KMS-11 (cell line): ENCODE data around the gene FLVCR1.

ENCODE experiments used
- H2AFZ ChIP-seq: fragments of 200-600 bp; sonication (generic); 2 replicates; pipeline ENCODE4 v1.6.1; 2016; ENCODE audit warnings: antibody characterized with exemption, mixed run types, low read depth
- H3K27ac ChIP-seq: fragments of 200-600 bp; sonication (generic); 2 replicates; pipeline ENCODE4 v1.6.1; 2016; ENCODE audit warnings: mild to moderate bottlenecking, mixed run types
- H3K27me3 ChIP-seq: fragments of 200-600 bp; sonication (generic); 2 replicates; pipeline ENCODE4 v1.6.1; 2017; ENCODE audit warnings: mild to moderate bottlenecking, low read depth, mixed run types, moderate library complexity; ENCODE audit not compliant: insufficient read depth
- H3K36me3 ChIP-seq: fragments of 200-600 bp; sonication (generic); 2 replicates; pipeline ENCODE4 v1.6.1; 2017; ENCODE audit warnings: mild to moderate bottlenecking, mixed run types; ENCODE audit not compliant: insufficient read depth
- H3K4me1 ChIP-seq: fragments of 200-600 bp; sonication (generic); 2 replicates; pipeline ENCODE4 v1.6.1; 2016; ENCODE audit warnings: mild to moderate bottlenecking, low read depth, mixed run types; ENCODE audit not compliant: poor library complexity, severe bottlenecking
- H3K4me2 ChIP-seq: fragments of 200-600 bp; sonication (generic); 2 replicates; pipeline ENCODE4 v1.7.0; 2016; ENCODE audit warnings: mild to moderate bottlenecking, mixed run types
- H3K4me3 ChIP-seq: fragments of 200-600 bp; sonication (generic); IDR thresholded peaks from 2 replicates; pipeline ENCODE4 v1.6.1; 2017; ENCODE audit warnings: low read depth, low read length, mixed read lengths; ENCODE audit not compliant: insufficient read depth
- H3K79me2 ChIP-seq: fragments of 200-600 bp; sonication (generic); 2 replicates; pipeline ENCODE4 v1.6.1; 2016; ENCODE audit warnings: low read depth, mixed run types; ENCODE audit not compliant: insufficient read depth
- H3K9ac ChIP-seq: fragments of 200-600 bp; sonication (generic); 2 replicates; pipeline ENCODE4 v1.6.1; 2016; ENCODE audit warnings: mild to moderate bottlenecking, mixed run types
- H4K20me1 ChIP-seq: fragments of 200-600 bp; sonication (generic); 2 replicates; pipeline ENCODE4 v1.6.1; 2016; ENCODE audit warnings: mild to moderate bottlenecking, mixed run types; ENCODE audit not compliant: insufficient read depth
- TF ChIP-seq, protein P1 (sequence below): fragments of 200-600 bp; sonication (generic); conservative IDR thresholded peaks from 2 replicates; pipeline ENCODE4 v1.6.1; 2017; ENCODE audit warnings: low read depth, mild to moderate bottlenecking, antibody characterized with exemption, low read length, moderate library complexity, mixed read lengths

FLVCR1 gene

DNA sequence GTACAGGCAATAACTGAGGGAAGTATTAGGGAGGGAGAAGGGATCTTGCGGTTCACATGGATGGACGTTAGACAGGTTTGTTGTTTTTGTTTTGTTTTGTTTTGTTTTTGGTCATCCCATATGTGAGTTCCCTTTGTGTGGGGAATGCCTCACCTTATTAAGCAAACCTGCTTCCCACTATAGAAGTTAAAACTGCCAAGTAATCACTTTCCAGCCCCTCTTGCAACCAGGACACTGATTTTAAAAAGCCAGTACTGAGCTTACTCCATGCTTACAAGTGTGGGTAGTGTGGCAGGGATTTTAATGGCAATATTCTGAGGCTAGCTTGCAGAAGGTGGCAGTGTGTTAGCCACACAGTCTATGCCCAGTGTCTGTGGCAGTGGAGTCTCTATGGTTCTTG lies 37.1 kb upstream of the FLVCR1 start:
- TF ChIP-seq, protein P1, sequence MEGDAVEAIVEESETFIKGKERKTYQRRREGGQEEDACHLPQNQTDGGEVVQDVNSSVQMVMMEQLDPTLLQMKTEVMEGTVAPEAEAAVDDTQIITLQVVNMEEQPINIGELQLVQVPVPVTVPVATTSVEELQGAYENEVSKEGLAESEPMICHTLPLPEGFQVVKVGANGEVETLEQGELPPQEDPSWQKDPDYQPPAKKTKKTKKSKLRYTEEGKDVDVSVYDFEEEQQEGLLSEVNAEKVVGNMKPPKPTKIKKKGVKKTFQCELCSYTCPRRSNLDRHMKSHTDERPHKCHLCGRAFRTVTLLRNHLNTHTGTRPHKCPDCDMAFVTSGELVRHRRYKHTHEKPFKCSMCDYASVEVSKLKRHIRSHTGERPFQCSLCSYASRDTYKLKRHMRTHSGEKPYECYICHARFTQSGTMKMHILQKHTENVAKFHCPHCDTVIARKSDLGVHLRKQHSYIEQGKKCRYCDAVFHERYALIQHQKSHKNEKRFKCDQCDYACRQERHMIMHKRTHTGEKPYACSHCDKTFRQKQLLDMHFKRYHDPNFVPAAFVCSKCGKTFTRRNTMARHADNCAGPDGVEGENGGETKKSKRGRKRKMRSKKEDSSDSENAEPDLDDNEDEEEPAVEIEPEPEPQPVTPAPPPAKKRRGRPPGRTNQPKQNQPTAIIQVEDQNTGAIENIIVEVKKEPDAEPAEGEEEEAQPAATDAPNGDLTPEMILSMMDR, result no peak
- H3K36me3 ChIP-seq, result no peaks in the 10 kb centered on the region
- no peak overlapping the region for H3K27ac ChIP-seq
- H4K20me1 ChIP-seq, result no peaks in the 10 kb centered on the region
- H3K4me1 ChIP-seq, result no peaks in the 10 kb centered on the region
- no peak overlapping the region for H3K4me3 ChIP-seq
- no peak overlapping the region for H3K4me2 ChIP-seq
- H2AFZ ChIP-seq, result no peak overlapping the region
- H3K79me2 ChIP-seq, result no peaks in the 10 kb centered on the region
- H3K9ac ChIP-seq, result no peak overlapping the region
- no peaks in the 10 kb centered on the region for H3K27me3 ChIP-seq

- no peaks in the 10 kb centered on the region for H3K79me2 ChIP-seq
- H3K4me2 ChIP-seq, result no peak overlapping the region
- H3K27ac ChIP-seq, result no peak overlapping the region
- TF ChIP-seq, protein P1, result no peak
- no peak overlapping the region for H3K9ac ChIP-seq
- H4K20me1 ChIP-seq, result no peaks in the 10 kb centered on the region
- no peaks in the 10 kb centered on the region for H3K36me3 ChIP-seq
- H2AFZ ChIP-seq, result no peak overlapping the region
- H3K4me3 ChIP-seq, result no peak overlapping the region
- no peaks in the 10 kb centered on the region for H3K4me1 ChIP-seq
- H3K27me3 ChIP-seq, result no peaks in the 10 kb centered on the region
Observed at GRCh38 chr1:212822956-212823355, 35.1 kb upstream of the FLVCR1 start.

DNA sequence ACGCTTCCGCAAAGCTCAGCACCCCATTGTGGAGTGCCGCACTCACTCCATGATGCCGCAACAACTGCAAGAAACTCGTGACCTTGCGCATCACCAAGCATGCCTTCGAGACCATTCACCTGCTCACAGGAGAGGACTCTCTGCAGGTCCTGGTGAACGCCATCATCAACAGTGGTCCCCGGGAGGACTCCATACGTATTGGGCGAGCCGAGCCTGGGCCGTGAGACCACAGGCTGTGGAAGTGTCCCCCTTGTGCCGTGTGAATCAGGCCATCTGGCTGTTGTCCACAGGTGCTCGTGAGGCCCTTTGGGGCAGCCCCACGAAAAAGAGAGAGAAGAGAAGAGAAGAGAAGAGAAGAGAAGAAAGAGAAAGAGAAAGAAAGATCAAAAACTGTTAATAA lies 33.9 kb upstream of the FLVCR1 start:
- Histone ChIP-seq H3K4me2 (no peak overlapping the region), H4K20me1 (no peaks in the 10 kb centered on the region), H2AFZ (no peak overlapping the region), H3K4me1 (no peaks in the 10 kb centered on the region), H3K4me3 (no peak overlapping the region), H3K27ac (no peak overlapping the region), H3K36me3 (no peaks in the 10 kb centered on the region), H3K79me2 (no peaks in the 10 kb centered on the region), H3K27me3 (no peaks in the 10 kb centered on the region), H3K9ac (no peak overlapping the region)
- TF ChIP-seq, protein P1, result no peak

- TF ChIP-seq, protein P1, result no peak
- H3K36me3 ChIP-seq, result no peaks in the 10 kb centered on the region
- no peak overlapping the region for H3K9ac ChIP-seq
Observed at GRCh38 chr1:212825798-212826452, 32.1 kb upstream of the FLVCR1 start.

More at GRCh38 chr1:212825798-212826452, 32.1 kb upstream of the FLVCR1 start:
- Histone ChIP-seq H3K27me3 (no peaks in the 10 kb centered on the region), H3K27ac (no peak overlapping the region), H3K4me1 (no peaks in the 10 kb centered on the region), H3K4me3 (no peak overlapping the region), H4K20me1 (no peaks in the 10 kb centered on the region), H3K79me2 (no peaks in the 10 kb centered on the region), H3K4me2 (no peak overlapping the region), H2AFZ (no peak overlapping the region)
